ENCODE results near the gene PITPNM3.

Gene PITPNM3

GRCh38 chr17:6551356-6551755 is 5.0 kb downstream of the PITPNM3 start:
- DNase-seq = no peak

GRCh38 chr17:6549384-6550036 is 6.8 kb downstream of the PITPNM3 start:
- no peak for DNase-seq

- no peak for DNase-seq
Measured at GRCh38 chr17:6548578-6549330, 7.6 kb downstream of the PITPNM3 start.

GRCh38 chr17:6548034-6548433 is 8.3 kb downstream of the PITPNM3 start:
- DNase-seq = no peak

- no peak for DNase-seq
Measured at GRCh38 chr17:6547336-6547735, 9.0 kb downstream of the PITPNM3 start.

GRCh38 chr17:6546069-6546718 is 10.2 kb downstream of the PITPNM3 start:
- no peak for DNase-seq

- DNase-seq = no peak
Measured at GRCh38 chr17:6545291-6545690, 11.1 kb downstream of the PITPNM3 start.

GRCh38 chr17:6544011-6544370 is 12.4 kb downstream of the PITPNM3 start:
- no peak for DNase-seq

GRCh38 chr17:6543079-6544010 is 13.0 kb downstream of the PITPNM3 start:
- no peak for DNase-seq

- no peak for DNase-seq
Measured at GRCh38 chr17:6542577-6542976, 13.8 kb downstream of the PITPNM3 start.

- DNase-seq = no peak
Measured at GRCh38 chr17:6541886-6542285, 14.5 kb downstream of the PITPNM3 start.

GRCh38 chr17:6539871-6540270 is 16.5 kb downstream of the PITPNM3 start:
- no peak for DNase-seq

- no peak for DNase-seq
Measured at GRCh38 chr17:6536566-6537065, 19.7 kb downstream of the PITPNM3 start.

- no peak for DNase-seq
Measured at GRCh38 chr17:6536053-6536452, 20.3 kb downstream of the PITPNM3 start.

- no peak for DNase-seq
Measured at GRCh38 chr17:6534846-6535514, 21.4 kb downstream of the PITPNM3 start.

GRCh38 chr17:6532441-6532885 is 23.9 kb downstream of the PITPNM3 start:
- no peak for DNase-seq

GRCh38 chr17:6531575-6531974 is 24.8 kb downstream of the PITPNM3 start:
- DNase-seq = no peak

GRCh38 chr17:6530324-6530920 is 25.9 kb downstream of the PITPNM3 start:
- DNase-seq = no peak

- no peak for DNase-seq
Measured at GRCh38 chr17:6528557-6528956, 27.8 kb downstream of the PITPNM3 start.

GRCh38 chr17:6526362-6527152 is 29.8 kb downstream of the PITPNM3 start:
- no peak for DNase-seq

- DNase-seq = no peak
Measured at GRCh38 chr17:6525731-6526130, 30.6 kb downstream of the PITPNM3 start.

Measured in NCI-H187 treated with DMSO at 0.1 percent for 48 hours (cell line).